ENCODE measurements around the gene SRL.

DNA sequence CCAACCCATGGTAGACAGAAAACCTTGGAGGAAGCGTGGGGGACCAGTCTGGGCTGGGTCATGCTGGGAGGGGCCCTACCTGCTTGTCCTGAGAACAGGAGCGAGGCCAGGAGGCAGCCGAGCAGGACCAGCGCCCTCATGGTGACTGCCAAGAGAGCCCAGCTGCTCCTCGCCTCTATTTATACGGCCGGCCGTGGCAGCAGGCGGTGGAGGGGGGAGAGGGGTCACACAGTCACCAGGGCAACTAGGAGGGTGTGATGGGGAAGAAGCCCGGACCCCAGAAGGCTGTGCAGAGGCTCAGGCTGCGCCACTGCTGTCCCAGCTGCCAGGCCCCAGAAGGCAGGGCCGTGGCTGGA, at the start of gene SRL:
- TF ChIP-seq, protein P1, sequence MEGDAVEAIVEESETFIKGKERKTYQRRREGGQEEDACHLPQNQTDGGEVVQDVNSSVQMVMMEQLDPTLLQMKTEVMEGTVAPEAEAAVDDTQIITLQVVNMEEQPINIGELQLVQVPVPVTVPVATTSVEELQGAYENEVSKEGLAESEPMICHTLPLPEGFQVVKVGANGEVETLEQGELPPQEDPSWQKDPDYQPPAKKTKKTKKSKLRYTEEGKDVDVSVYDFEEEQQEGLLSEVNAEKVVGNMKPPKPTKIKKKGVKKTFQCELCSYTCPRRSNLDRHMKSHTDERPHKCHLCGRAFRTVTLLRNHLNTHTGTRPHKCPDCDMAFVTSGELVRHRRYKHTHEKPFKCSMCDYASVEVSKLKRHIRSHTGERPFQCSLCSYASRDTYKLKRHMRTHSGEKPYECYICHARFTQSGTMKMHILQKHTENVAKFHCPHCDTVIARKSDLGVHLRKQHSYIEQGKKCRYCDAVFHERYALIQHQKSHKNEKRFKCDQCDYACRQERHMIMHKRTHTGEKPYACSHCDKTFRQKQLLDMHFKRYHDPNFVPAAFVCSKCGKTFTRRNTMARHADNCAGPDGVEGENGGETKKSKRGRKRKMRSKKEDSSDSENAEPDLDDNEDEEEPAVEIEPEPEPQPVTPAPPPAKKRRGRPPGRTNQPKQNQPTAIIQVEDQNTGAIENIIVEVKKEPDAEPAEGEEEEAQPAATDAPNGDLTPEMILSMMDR (IDR thresholded peaks at IDR 0.05), result no peak
- TF ChIP-seq POLR2A (IDR thresholded peaks at IDR 0.05), result no peak
